GM12878 (cell line): ENCODE results near the gene SERPINE2. TPM values are rescaled to one million over a fixed set of nuclear protein-coding genes. Genes with fewer than 3 reads are reported as not detected.

ENCODE experiments used
- ATAC-seq: fragments of 200-7000 bp; cut with Tn5 transposase; 3 replicates; pipeline ENCODE4 v1.9.1; 2020; ENCODE audit warnings: mild to moderate bottlenecking, moderate library complexity
- BruUV-seq: library from RNA; stranded (reverse); fragments of 400-500 nt; replicated peaks from 2 replicates; lab custom pipeline; 2021; lab: Mats Ljungman, UMichigan
- CTCF ChIA-PET: fragments of 300-600 bp; sonication (Branson Sonifier 250); formaldehyde crosslinking; extraction: SDS; loops from one replicate; lab custom pipeline; 2021; ENCODE audit warnings: inconsistent platforms; lab: Yijun Ruan, JAX
- POLR2A ChIA-PET: fragments of 350-600 bp; formaldehyde crosslinking; extraction: SDS; loops from one replicate; lab custom pipeline; 2021; ENCODE audit warnings: inconsistent platforms; lab: Charles Lee
- RAD21 ChIA-PET: fragments of 300-600 bp; sonication (Branson Sonifier 250); formaldehyde crosslinking; loops from one replicate; lab custom pipeline; 2023; ENCODE audit warnings: antibody characterized with exemption; ENCODE audit not compliant: unreplicated experiment; lab: Charles Lee
- SMC1A ChIA-PET: fragments of 300-600 bp; sonication (Branson Sonifier 250); formaldehyde crosslinking; loops from one replicate; lab custom pipeline; 2023; ENCODE audit not compliant: unreplicated experiment, uncharacterized antibody; lab: Charles Lee
- DNase-seq: peaks from one replicate; pipeline ENCODE4 v3.0.0-alpha.2; 2011; ENCODE audit warnings: low read depth, low spot score
- FAIRE-seq: peaks from 3 replicates; lab custom pipeline; 2011; peaks lifted over from hg19 to GRCh38; lab: Jason Lieb, UNC
- H2AFZ ChIP-seq: 2 replicates; pipeline ENCODE4 v1.6.0; 2011; ENCODE audit warnings: low read depth, low read length, control low read depth; ENCODE audit not compliant: control insufficient read depth
- H3K27ac ChIP-seq: 2 replicates; pipeline ENCODE4 v1.5.1; 2011; ENCODE audit warnings: control low read depth; ENCODE audit not compliant: control insufficient read depth, insufficient read depth
- H3K27me3 ChIP-seq, 2 experiments: replicated peaks in 1 of 2; 2 replicates each; pipeline versions ENCODE4 v1.6.0 to v1.6.1; 2011; ENCODE audit warnings: low read length in 1 of 2; ENCODE audit not compliant: control insufficient read depth in 2 of 2, insufficient read depth in 2 of 2
- H3K36me3 ChIP-seq, 2 experiments: 2 replicates each; pipeline ENCODE4 v1.5.1; 2011; ENCODE audit warnings: low read length in 1 of 2; ENCODE audit not compliant: control insufficient read depth in 2 of 2, insufficient read depth in 2 of 2
- H3K4me1 ChIP-seq: 2 replicates; pipeline ENCODE4 v1.6.1; 2011; ENCODE audit warnings: mild to moderate bottlenecking, low read length, moderate library complexity, mixed read lengths; ENCODE audit not compliant: control insufficient read depth, insufficient read depth
- H3K4me2 ChIP-seq: 2 replicates; pipeline ENCODE4 v1.6.0; 2011; ENCODE audit warnings: control low read depth; ENCODE audit not compliant: control insufficient read depth, insufficient read depth
- H3K4me3 ChIP-seq: fragments of 200-600 bp; sonication (generic); 2 replicates; pipeline ENCODE4 v1.5.1; 2016
- H3K79me2 ChIP-seq: 2 replicates; pipeline ENCODE4 v1.6.0; 2011; ENCODE audit warnings: low read length; ENCODE audit not compliant: control insufficient read depth, insufficient read depth
- H3K9ac ChIP-seq: 2 replicates; pipeline ENCODE4 v1.8.0; 2011; ENCODE audit warnings: low read length, control low read depth, mixed read lengths; ENCODE audit not compliant: control insufficient read depth, insufficient read depth
- H3K9me3 ChIP-seq: replicated peaks from 3 replicates; pipeline ENCODE4 v1.5.1; 2011; ENCODE audit warnings: mild to moderate bottlenecking, low read length; ENCODE audit not compliant: control insufficient read depth, insufficient read depth
- H4K20me1 ChIP-seq: 2 replicates; pipeline ENCODE4 v1.6.0; 2011; ENCODE audit not compliant: control insufficient read depth, insufficient read depth
- CEBPB ChIP-seq, 2 experiments: fragments of 150-350 bp in 1 of 2; IDR thresholded peaks; 2 replicates each; pipeline ENCODE4 v1.6.1; 2012 to 2014; ENCODE audit warnings: low read depth in 2 of 2, low read length in 2 of 2, borderline replicate concordance in 1 of 2, inconsistent platforms in 1 of 2
- ESRRA ChIP-seq: IDR thresholded peaks from 2 replicates; pipeline ENCODE4 v1.6.1; 2012; ENCODE audit warnings: mild to moderate bottlenecking, low read length, improper control_type of control experiment
- GABPA ChIP-seq: IDR thresholded peaks from 2 replicates; pipeline ENCODE4 v1.6.1; 2014; ENCODE audit warnings: antibody characterized with exemption, low read depth, mild to moderate bottlenecking, inconsistent platforms
- JUNB ChIP-seq: IDR thresholded peaks from 2 replicates; pipeline ENCODE4 v1.6.1; 2016; ENCODE audit warnings: antibody characterized with exemption, mild to moderate bottlenecking
- KLF5 ChIP-seq: fragments of 450-650 bp; IDR thresholded peaks from 2 replicates; pipeline ENCODE4 v1.6.1; 2014; ENCODE audit warnings: mild to moderate bottlenecking; ENCODE audit not compliant: partially characterized antibody
- NFYA ChIP-seq: IDR thresholded peaks from 2 replicates; pipeline ENCODE4 v1.6.1; 2011; ENCODE audit warnings: low read depth, mild to moderate bottlenecking, low read length, improper control_type of control experiment, borderline replicate concordance
- NFYB ChIP-seq: IDR thresholded peaks from 2 replicates; pipeline ENCODE4 v1.6.1; 2011; ENCODE audit warnings: low read depth, mild to moderate bottlenecking, low read length, improper control_type of control experiment, moderate library complexity; ENCODE audit not compliant: insufficient read depth
- PML ChIP-seq: IDR thresholded peaks from 2 replicates; pipeline ENCODE4 v1.6.1; 2012; ENCODE audit warnings: low read length, inconsistent platforms
- TBL1XR1 ChIP-seq: IDR thresholded peaks from 2 replicates; pipeline ENCODE4 v1.6.1; 2012; ENCODE audit warnings: low read depth, low read length, improper control_type of control experiment
- TCF3 ChIP-seq: IDR thresholded peaks from 2 replicates; pipeline ENCODE4 v1.6.1; 2012; ENCODE audit warnings: low read depth, mild to moderate bottlenecking, low read length, borderline replicate concordance; ENCODE audit not compliant: insufficient read depth
- WGBS: methylation state at CpG from one replicate; pipeline ENCODE4 v1.1.6; 2016; ENCODE audit warnings: low lambda C conversion rate; ENCODE audit not compliant: insufficient replicate concordance, insufficient coverage; ENCODE audit errors: missing lambda C conversion rate; 5-methylcytosine and 5-hydroxymethylcytosine counted together
- in situ Hi-C: fragments of 300-500 bp; cut with MboI; formaldehyde crosslinking; loops from 9 replicates; pipeline ENCODE4 v1.14.3; 2018; ENCODE audit warnings: mixed read lengths
- intact Hi-C: fragments of 100-400 bp; cut with micrococcal nuclease; formaldehyde crosslinking; loops from one replicate; pipeline ENCODE4 v1.14.2; 2022; ENCODE audit not compliant: unreplicated experiment
- polyA plus RNA-seq, 11 experiments: library from polyadenylated mRNA; depleted of rRNA in 4 of 11; unstranded in 6 of 11; stranded (reverse) in 5 of 11; fragments of >200 nt; fragmentation: Nextera tagmentation in 4 of 11; fragmentation: Illumina TruSeq in 1 of 11; extraction: Ambion mirVana in 4 of 11; extraction: Trizol in 1 of 11; gene quantifications; 1 replicate in 1 of 11; 2 replicates in 10 of 11; pipeline versions ENCODE4 v1.2.1 to v1.2.3, GENCODE V29; 2011 to 2016; ENCODE audit warnings: inconsistent platforms in 2 of 11, missing spikeins in 2 of 11, low read depth in 1 of 11
- total RNA-seq, 4 experiments: library from RNA; depleted of rRNA in 3 of 4; stranded (reverse); fragments of >200 nt in 3 of 4; fragmentation: Illumina TruSeq in 1 of 4; extraction: Trizol in 1 of 4; gene quantifications; 2 replicates each; pipeline versions ENCODE4 v1.2.1 to v1.2.3, GENCODE V29; 2013 to 2021
- TF ChIP-seq, protein P1 (sequence below): fragments of 450-650 bp; IDR thresholded peaks from 2 replicates; pipeline ENCODE4 v1.6.1; 2016; ENCODE audit warnings: mild to moderate bottlenecking
- TF ChIP-seq, protein P2 (sequence below): fragments of 450-650 bp; IDR thresholded peaks from 2 replicates; pipeline ENCODE4 v1.6.1; 2017; ENCODE audit warnings: mild to moderate bottlenecking

Gene SERPINE2
- total and polyA plus RNA-seq, 10 of the 15 experiments (the other 5 are each of a cell fraction or from before 2014, with no cell fraction given): 0.18 to 1.7 (median 0.39) TPM

DNA sequence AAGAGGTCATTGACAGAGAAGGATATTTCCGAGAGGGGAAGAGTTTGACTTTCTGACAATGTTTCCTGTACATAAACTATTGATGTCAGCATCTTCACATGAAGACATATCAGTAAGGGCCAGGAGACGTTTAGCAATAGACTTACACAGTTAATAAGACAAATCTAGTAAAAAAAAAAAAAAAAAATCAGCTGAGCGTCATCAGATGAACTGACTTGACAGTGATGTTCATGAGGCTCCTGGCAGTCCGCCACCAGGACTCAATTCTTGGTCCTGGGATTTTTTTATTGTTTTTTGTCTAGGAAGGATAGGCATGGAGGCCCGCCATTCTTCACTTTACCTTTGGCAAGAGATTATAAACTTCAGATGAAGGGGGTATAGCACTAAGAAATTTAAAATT is 67.4 kb downstream of the SERPINE2 start:
- ChIA-PET CTCF (interaction anchor here (0.6 to 11.9 kb wide), 21 partner anchors 8 to 1000 kb away, joined by 3 to 187 read pairs (median 8); partner anchors contain the start of gene MRPL44), SMC1A (interaction anchor here (0.8 to 5.4 kb wide), 10 partner anchors 11 to 564 kb away, joined by 3 to 74 read pairs (median 6); no protein-coding TSS in a partner anchor), RAD21 (interaction anchor here (0.6 to 5.3 kb wide), 6 partner anchors 14 to 809 kb away, joined by 3 to 82 read pairs (median 10); no protein-coding TSS in a partner anchor), POLR2A (no interaction called here)
- Histone ChIP-seq H4K20me1 (no peaks in the 10 kb centered on the region), H3K4me3 (no peak overlapping the region), H3K27ac (no peak overlapping the region), H3K9ac (no peak overlapping the region), H2AFZ (no peak overlapping the region), H3K27me3 (no peaks in the 10 kb centered on the region), H3K36me3 (peaks cover 0 to 8% of the 10 kb centered on the region in 2 experiments; a peak in 2 of 4 replicates), H3K79me2 (no peaks in the 10 kb centered on the region), H3K4me1 (no peaks in the 10 kb centered on the region), H3K4me2 (no peak overlapping the region), H3K9me3 (no peaks in the 10 kb centered on the region)
- in situ Hi-C loops: no loop called here
- no peak for DNase-seq
- BruUV-seq: no TSS peak
- WGBS: 83% methylated on average over 5 of the region's 5 CpGs
- ATAC-seq: no peak
- TF ChIP-seq PML (no peak), GABPA (no peak), TBL1XR1 (no peak), NFYB (no peak), TCF3 (no peak), KLF5 (no peak), JUNB (no peak), ESRRA (no peak), NFYA (no peak), CEBPB (IDR thresholded peaks at IDR 0.05; ENCODE audit: borderline replicate concordance in 1 of 2, low read depth in 2 of 2, low read length in 2 of 2) (no peak)
- TF ChIP-seq, protein P1, sequence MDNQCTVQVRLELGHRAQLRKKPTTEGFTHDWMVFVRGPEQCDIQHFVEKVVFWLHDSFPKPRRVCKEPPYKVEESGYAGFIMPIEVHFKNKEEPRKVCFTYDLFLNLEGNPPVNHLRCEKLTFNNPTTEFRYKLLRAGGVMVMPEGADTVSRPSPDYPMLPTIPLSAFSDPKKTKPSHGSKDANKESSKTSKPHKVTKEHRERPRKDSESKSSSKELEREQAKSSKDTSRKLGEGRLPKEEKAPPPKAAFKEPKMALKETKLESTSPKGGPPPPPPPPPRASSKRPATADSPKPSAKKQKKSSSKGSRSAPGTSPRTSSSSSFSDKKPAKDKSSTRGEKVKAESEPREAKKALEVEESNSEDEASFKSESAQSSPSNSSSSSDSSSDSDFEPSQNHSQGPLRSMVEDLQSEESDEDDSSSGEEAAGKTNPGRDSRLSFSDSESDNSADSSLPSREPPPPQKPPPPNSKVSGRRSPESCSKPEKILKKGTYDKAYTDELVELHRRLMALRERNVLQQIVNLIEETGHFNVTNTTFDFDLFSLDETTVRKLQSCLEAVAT: no peak
- TF ChIP-seq, protein P2, sequence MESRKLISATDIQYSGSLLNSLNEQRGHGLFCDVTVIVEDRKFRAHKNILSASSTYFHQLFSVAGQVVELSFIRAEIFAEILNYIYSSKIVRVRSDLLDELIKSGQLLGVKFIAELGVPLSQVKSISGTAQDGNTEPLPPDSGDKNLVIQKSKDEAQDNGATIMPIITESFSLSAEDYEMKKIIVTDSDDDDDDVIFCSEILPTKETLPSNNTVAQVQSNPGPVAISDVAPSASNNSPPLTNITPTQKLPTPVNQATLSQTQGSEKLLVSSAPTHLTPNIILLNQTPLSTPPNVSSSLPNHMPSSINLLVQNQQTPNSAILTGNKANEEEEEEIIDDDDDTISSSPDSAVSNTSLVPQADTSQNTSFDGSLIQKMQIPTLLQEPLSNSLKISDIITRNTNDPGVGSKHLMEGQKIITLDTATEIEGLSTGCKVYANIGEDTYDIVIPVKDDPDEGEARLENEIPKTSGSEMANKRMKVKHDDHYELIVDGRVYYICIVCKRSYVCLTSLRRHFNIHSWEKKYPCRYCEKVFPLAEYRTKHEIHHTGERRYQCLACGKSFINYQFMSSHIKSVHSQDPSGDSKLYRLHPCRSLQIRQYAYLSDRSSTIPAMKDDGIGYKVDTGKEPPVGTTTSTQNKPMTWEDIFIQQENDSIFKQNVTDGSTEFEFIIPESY: no peak
- FAIRE-seq: no peak
- intact Hi-C loops: loop anchor here (5.0 to 10.0 kb wide), 3 partner anchors 396 to 803 kb away; no protein-coding TSS in a partner anchor
